Measurements from ENCODE around the gene RNF223.

The RNF223 gene

DNA sequence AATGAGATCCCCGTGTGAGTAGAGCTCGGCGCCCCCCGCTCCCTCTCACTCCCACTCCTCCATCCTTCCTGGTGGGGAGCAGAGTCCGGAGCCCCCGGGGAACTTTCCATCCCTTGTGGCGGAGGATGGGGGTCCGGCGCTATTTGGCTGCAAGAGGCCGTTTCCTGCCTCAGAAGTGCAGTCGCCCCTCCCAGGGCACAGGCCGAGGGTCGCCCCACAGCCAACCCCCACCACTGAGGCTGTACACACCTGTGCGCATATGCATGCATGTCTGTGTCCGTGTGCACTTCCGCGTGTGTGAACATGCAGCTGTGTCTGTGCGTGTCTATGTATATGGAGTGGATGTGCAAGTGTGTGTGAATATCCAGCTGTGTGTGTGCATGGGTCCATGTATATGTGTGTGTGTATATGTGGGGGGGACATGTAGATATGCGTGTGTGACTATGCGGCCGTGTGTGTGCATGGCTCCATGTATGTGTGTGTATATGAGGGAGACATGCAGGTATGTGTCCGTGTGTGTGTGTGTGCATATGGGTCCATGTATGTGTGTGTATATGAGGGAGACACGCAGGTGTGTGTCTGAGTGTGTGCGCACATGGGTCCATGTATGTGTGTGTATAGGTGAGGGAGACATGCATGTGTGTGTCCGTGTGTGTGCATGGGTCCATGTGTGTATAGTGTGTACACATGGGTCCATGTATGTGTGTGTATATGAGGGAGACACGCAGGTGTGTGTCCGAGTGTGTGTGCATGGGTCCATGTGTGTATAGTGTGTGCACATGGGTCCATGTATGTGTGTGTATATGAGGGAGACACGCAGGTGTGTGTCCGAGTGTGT is 21.9 kb downstream of the RNF223 start:
- no peak for DNase-seq
- in situ Hi-C loops (cut with MboI; ENCODE audit: low pct_unique_long_range_greater_than_20kb, low sequenced_read_pairs), result no loop called here

DNA sequence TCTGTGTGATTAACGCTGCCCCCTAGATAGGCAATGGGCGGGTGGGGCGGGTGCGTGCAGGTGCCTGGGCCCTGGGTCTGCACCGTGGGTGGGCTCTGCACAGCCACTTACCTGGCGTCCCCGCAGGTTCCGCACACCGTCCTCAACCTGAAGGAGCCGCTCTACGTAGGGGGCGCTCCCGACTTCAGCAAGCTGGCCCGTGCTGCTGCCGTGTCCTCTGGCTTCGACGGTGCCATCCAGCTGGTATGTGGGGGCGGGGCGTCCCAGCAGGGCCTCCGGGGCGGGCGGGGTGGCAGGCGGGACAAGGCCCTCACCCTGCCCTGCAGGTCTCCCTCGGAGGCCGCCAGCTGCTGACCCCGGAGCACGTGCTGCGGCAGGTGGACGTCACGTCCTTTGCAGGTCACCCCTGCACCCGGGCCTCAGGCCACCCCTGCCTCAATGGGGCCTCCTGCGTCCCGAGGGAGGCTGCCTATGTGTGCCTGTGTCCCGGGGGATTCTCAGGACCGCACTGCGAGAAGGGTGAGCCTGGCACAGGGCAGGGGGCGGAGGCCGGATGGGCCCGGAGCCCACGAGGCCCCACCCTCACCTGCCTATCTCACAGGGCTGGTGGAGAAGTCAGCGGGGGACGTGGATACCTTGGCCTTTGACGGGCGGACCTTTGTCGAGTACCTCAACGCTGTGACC is 22.8 kb downstream of the RNF223 start:
- DNase-seq, result no peak
- in situ Hi-C loops (cut with MboI; ENCODE audit: low pct_unique_long_range_greater_than_20kb, low sequenced_read_pairs), result no loop called here

DNA sequence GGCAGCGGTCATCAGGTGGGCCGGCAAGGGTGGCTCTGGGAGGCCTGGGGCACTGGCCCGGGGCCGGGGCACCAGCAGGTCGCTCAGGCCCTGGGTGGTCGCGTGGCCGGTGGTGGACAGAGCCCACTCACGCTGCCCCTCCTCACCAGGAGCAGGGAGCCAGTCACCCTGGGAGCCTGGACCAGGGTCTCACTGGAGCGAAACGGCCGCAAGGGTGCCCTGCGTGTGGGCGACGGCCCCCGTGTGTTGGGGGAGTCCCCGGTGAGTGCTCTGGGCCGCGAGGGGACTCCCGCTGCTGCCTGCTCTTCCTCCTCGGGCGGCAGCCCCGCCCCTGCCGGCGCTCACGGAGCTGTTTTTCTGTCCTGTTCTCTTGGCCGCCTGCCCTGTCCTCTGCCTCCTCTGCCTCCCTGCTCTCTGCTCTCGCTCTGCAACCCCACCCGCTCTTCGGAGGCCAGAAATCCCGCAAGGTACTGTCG is 23.5 kb downstream of the RNF223 start:
- no peak for DNase-seq
- in situ Hi-C loops (cut with MboI; ENCODE audit: low pct_unique_long_range_greater_than_20kb, low sequenced_read_pairs), result no loop called here

DNA sequence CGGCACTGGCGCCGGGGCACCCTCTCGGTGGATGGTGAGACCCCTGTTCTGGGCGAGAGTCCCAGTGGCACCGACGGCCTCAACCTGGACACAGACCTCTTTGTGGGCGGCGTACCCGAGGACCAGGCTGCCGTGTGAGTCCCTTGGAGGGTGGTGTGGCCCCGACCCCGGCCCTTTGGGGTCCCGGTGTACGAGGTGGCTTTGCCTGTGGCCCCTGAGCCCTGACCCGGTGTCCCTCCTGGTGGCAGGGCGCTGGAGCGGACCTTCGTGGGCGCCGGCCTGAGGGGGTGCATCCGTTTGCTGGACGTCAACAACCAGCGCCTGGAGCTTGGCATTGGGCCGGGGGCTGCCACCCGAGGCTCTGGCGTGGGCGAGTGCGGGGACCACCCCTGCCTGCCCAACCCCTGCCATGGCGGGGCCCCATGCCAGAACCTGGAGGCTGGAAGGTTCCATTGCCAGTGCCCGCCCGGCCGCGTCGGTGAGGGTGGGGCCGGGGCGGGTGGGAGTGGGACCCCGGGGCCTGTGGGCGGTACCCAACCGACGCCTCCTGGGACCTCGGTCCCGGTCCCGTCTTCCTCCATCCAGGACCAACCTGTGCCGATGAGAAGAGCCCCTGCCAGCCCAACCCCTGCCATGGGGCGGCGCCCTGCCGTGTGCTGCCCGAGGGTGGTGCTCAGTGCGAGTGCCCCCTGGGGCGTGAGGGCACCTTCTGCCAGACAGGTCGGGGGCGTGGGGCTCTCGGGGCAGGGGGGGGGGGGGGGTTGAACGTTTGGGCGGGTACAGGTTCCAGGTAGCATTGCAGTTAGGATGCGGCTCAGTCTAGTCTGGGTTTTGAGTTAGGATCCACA is 24.6 kb downstream of the RNF223 start:
- no peak for DNase-seq
- in situ Hi-C loops (cut with MboI; ENCODE audit: low pct_unique_long_range_greater_than_20kb, low sequenced_read_pairs), result no loop called here

DNA sequence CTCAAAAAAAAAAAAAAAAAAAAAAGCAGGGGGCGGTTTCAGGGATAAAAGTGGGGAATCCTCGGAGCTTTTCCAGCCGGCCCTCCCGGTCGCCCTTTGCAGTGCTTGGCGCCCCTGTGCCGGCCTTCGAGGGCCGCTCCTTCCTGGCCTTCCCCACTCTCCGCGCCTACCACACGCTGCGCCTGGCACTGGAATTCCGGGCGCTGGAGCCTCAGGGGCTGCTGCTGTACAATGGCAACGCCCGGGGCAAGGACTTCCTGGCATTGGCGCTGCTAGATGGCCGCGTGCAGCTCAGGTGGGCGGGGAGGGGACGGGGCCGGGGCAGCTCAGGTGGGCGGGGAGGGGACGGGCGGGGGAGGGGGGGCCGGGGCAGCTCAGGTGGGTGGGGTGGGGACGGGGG is 25.3 kb downstream of the RNF223 start:
- in situ Hi-C loops (cut with MboI; ENCODE audit: low pct_unique_long_range_greater_than_20kb, low sequenced_read_pairs), result no loop called here
- no peak for DNase-seq

GRCh38 chr1:1047963-1048362 is 26.1 kb downstream of the RNF223 start:
- in situ Hi-C loops (cut with MboI; ENCODE audit: low pct_unique_long_range_greater_than_20kb, low sequenced_read_pairs), result no loop called here
- DNase-seq, result no peak

- DNase-seq, result no peak
- in situ Hi-C loops (cut with MboI; ENCODE audit: low pct_unique_long_range_greater_than_20kb, low sequenced_read_pairs), result no loop called here
Measured at GRCh38 chr1:1047407-1047806, 26.7 kb downstream of the RNF223 start.

- DNase-seq, result no peak
Measured at GRCh38 chr1:1046767-1047166, 27.3 kb downstream of the RNF223 start.

DNA sequence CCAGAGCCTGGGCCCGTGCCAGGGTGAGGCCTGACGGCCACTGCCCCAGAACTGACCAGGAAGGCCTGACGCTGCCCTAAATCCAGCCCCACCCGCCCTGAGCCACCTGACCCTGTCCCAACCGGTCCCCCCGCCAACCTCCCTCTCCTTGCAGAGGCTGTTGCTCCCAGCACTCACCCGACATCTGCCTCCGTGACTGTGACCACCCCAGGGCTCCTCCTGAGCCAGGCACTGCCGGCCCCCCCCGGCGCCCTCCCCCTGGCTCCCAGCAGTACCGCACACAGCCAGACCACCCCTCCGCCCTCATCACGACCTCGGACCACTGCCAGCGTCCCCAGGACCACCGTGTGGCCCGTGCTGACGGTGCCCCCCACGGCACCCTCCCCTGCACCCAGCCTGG is 27.9 kb downstream of the RNF223 start:
- in situ Hi-C loops (cut with MboI; ENCODE audit: low pct_unique_long_range_greater_than_20kb, low sequenced_read_pairs), result no loop called here
- DNase-seq, result no peak

More at GRCh38 chr1:1046767-1047166, 27.3 kb downstream of the RNF223 start:
- in situ Hi-C loops (cut with MboI; ENCODE audit: low pct_unique_long_range_greater_than_20kb, low sequenced_read_pairs), result no loop called here

DNA sequence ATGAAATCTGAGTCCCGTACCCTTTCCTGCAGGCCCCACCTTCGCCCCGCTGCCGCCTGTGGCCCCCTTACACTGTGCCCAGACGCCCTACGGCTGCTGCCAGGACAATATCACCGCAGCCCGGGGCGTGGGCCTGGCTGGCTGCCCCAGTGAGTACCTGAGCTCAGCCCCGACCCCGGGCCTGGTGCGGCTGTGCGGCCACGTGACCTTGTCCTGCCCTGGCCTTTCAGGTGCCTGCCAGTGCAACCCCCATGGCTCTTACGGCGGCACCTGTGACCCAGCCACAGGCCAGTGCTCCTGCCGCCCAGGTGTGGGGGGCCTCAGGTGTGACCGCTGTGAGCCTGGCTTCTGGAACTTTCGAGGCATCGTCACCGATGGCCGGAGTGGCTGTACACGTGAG is 29.0 kb downstream of the RNF223 start:
- in situ Hi-C loops (cut with MboI; ENCODE audit: low pct_unique_long_range_greater_than_20kb, low sequenced_read_pairs), result no loop called here

GRCh38 chr1:1044455-1045078 is 29.5 kb downstream of the RNF223 start:
- in situ Hi-C loops (cut with MboI; ENCODE audit: low pct_unique_long_range_greater_than_20kb, low sequenced_read_pairs), result no loop called here
- DNase-seq, result no peak

More for the DNA sequence above, 29.0 kb downstream of the RNF223 start:
- no peak for DNase-seq

GRCh38 chr1:1043921-1044320 is 30.2 kb downstream of the RNF223 start:
- DNase-seq, result no peak
- in situ Hi-C loops (cut with MboI; ENCODE audit: low pct_unique_long_range_greater_than_20kb, low sequenced_read_pairs), result no loop called here

DNA sequence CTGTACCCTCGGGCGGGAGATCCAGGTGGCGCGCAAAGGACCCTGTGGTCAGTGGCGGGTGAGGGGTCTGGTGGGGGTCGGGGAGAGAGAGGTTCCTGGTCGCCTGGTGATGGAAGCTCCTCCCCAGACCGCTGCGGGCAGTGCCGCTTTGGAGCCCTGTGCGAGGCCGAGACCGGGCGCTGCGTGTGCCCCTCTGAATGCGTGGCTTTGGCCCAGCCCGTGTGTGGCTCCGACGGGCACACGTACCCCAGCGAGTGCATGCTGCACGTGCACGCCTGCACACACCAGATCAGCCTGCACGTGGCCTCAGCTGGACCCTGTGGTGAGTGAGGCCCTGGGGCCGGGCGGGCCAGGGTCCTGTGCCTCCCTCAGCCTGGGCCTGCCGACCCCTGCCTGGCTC is 30.7 kb downstream of the RNF223 start:
- in situ Hi-C loops (cut with MboI; ENCODE audit: low pct_unique_long_range_greater_than_20kb, low sequenced_read_pairs), result no loop called here
- DNase-seq, result no peak

DNA sequence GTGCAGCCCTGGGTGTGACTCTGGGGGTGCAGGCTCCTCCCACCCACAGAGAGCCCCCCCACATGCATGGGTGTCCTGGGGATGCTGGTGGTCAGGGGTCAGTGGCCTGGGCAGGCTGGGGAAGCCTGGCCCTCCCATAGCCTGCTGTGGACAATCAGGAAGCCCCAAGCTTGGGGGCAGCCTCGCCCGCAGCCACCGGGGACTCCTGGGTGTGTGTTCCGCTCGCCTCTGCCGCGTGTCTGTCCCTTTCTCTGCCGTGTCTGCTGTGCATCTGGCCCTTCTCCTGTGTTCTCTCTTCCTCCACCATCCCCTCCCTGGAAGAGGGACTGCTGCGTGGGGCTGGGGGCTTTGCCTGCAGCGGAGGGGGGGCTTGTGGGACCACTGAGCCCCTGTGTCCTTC is 31.3 kb downstream of the RNF223 start:
- in situ Hi-C loops (cut with MboI; ENCODE audit: low pct_unique_long_range_greater_than_20kb, low sequenced_read_pairs), result no loop called here
- DNase-seq, result no peak

- no peak for DNase-seq
- in situ Hi-C loops (cut with MboI; ENCODE audit: low pct_unique_long_range_greater_than_20kb, low sequenced_read_pairs), result no loop called here
Measured at GRCh38 chr1:1041873-1042272, 32.2 kb downstream of the RNF223 start.

GRCh38 chr1:1041092-1041523 is 33.0 kb downstream of the RNF223 start:
- DNase-seq, result no peak
- in situ Hi-C loops (cut with MboI; ENCODE audit: low pct_unique_long_range_greater_than_20kb, low sequenced_read_pairs), result no loop called here

- peak; percentile 54 for DNase-seq
- in situ Hi-C loops (cut with MboI; ENCODE audit: low pct_unique_long_range_greater_than_20kb, low sequenced_read_pairs), result no loop called here
Measured at GRCh38 chr1:1040004-1040991, 33.8 kb downstream of the RNF223 start.
